ENCODE measurements around the gene NOL3. TPM values are rescaled to one million over a fixed set of nuclear protein-coding genes. Genes with fewer than 3 reads are reported as not detected.

The NOL3 gene
- total RNA-seq, 2 donors from 2014 or later, result 11.6 TPM

GRCh38 chr16:67208154-67208896 lies 38.0 kb downstream of the NOL3 start:
- no peaks in the 10 kb centered on the region for H3K9me3 Mint-ChIP-seq
- no peak for TF ChIP-seq CTCF (conservative IDR thresholded peaks at IDR 0.05)
- Histone ChIP-seq H3K27me3 (ENCODE audit: control insufficient read depth, insufficient read depth, low read length, poor library complexity, severe bottlenecking) (no peaks in the 10 kb centered on the region), H3K36me3 (ENCODE audit: control insufficient read depth, insufficient read depth, low read length) (peaks cover 11% of the 10 kb centered on the region), H3K27ac (ENCODE audit: low read depth, low read length) (no peak overlapping the region), H3K4me3 (ENCODE audit: low read length) (no peak overlapping the region), H3K4me1 (ENCODE audit: control insufficient read depth, insufficient read depth, low read length) (peaks cover 5% of the 10 kb centered on the region), H3K9me3 (ENCODE audit: control insufficient read depth, low read length) (no peaks in the 10 kb centered on the region), H3K9ac (ENCODE audit: extremely low read depth, low read length, poor library complexity, severe bottlenecking) (no peak overlapping the region)
- peaks cover 8% of the 10 kb centered on the region for H3K4me1 Mint-ChIP-seq
- peaks cover 20% of the 10 kb centered on the region for H3K27me3 Mint-ChIP-seq (ENCODE audit: insufficient read depth)
- 93 to 94% methylated on average over 6 to 11 of the region's 11 CpGs for WGBS, 2 experiments (ENCODE audit: insufficient coverage in 1 of 2, insufficient read length in 1 of 2)
- H3K36me3 Mint-ChIP-seq (ENCODE audit: low read depth), result peaks cover 4% of the 10 kb centered on the region
- no peak overlapping the region for H3K4me3 Mint-ChIP-seq
- H3K27ac Mint-ChIP-seq, result no peak overlapping the region
- no peak for DNase-seq

- Mint-ChIP-seq H3K36me3 (ENCODE audit: low read depth) (no peaks in the 10 kb centered on the region), H3K4me3 (no peak overlapping the region), H3K27ac (no peak overlapping the region), H3K27me3 (ENCODE audit: insufficient read depth) (peaks cover 28% of the 10 kb centered on the region), H3K9me3 (no peaks in the 10 kb centered on the region), H3K4me1 (peaks cover 8% of the 10 kb centered on the region)
- no peak overlapping the region for H3K27ac ChIP-seq (ENCODE audit: low read depth, low read length)
- no peak overlapping the region for H3K9ac ChIP-seq (ENCODE audit: extremely low read depth, low read length, poor library complexity, severe bottlenecking)
- no peaks in the 10 kb centered on the region for H3K27me3 ChIP-seq (ENCODE audit: control insufficient read depth, insufficient read depth, low read length, poor library complexity, severe bottlenecking)
- H3K9me3 ChIP-seq (ENCODE audit: control insufficient read depth, low read length), result no peaks in the 10 kb centered on the region
- peaks cover 5% of the 10 kb centered on the region for H3K4me1 ChIP-seq (ENCODE audit: control insufficient read depth, insufficient read depth, low read length)
- WGBS, 2 experiments (ENCODE audit: insufficient coverage in 1 of 2, insufficient read length in 1 of 2), result 87 to 89% methylated on average over 4 to 8 of the region's 8 CpGs
- TF ChIP-seq CTCF (conservative IDR thresholded peaks at IDR 0.05), result no peak
- H3K36me3 ChIP-seq (ENCODE audit: control insufficient read depth, insufficient read depth, low read length), result peaks cover 4% of the 10 kb centered on the region
- H3K4me3 ChIP-seq (ENCODE audit: low read length), result no peak overlapping the region
- no peak for DNase-seq
These were observed 39.2 kb downstream of the NOL3 start for GRCh38 chr16:67209565-67209964.

- Histone ChIP-seq H3K4me3 (ENCODE audit: low read length) (no peak overlapping the region), H3K4me1 (ENCODE audit: control insufficient read depth, insufficient read depth, low read length) (peaks cover 5% of the 10 kb centered on the region), H3K27ac (ENCODE audit: low read depth, low read length) (no peak overlapping the region), H3K9me3 (ENCODE audit: control insufficient read depth, low read length) (no peaks in the 10 kb centered on the region), H3K9ac (ENCODE audit: extremely low read depth, low read length, poor library complexity, severe bottlenecking) (no peak overlapping the region), H3K36me3 (ENCODE audit: control insufficient read depth, insufficient read depth, low read length) (peaks cover 4% of the 10 kb centered on the region), H3K27me3 (ENCODE audit: control insufficient read depth, insufficient read depth, low read length, poor library complexity, severe bottlenecking) (no peaks in the 10 kb centered on the region)
- H3K4me1 Mint-ChIP-seq, result peaks cover 8% of the 10 kb centered on the region
- no peaks in the 10 kb centered on the region for H3K9me3 Mint-ChIP-seq
- WGBS, 2 experiments (ENCODE audit: insufficient coverage in 1 of 2, insufficient read length in 1 of 2), result 90 to 96% methylated on average over 16 to 25 of the region's 25 CpGs
- no peak overlapping the region for H3K27ac Mint-ChIP-seq
- TF ChIP-seq CTCF (conservative IDR thresholded peaks at IDR 0.05), result no peak
- peaks cover 32% of the 10 kb centered on the region for H3K27me3 Mint-ChIP-seq (ENCODE audit: insufficient read depth)
- no peaks in the 10 kb centered on the region for H3K36me3 Mint-ChIP-seq (ENCODE audit: low read depth)
- peak; percentile 65 for DNase-seq
- H3K4me3 Mint-ChIP-seq, result no peak overlapping the region
These were observed 40.0 kb downstream of the NOL3 start for GRCh38 chr16:67210069-67210937.
